ENCODE results near the gene TDRD3. TPM values are rescaled to one million over a fixed set of nuclear protein-coding genes. Genes with fewer than 3 reads are reported as not detected.

The TDRD3 gene
- polyA plus RNA-seq, 1 experiment: 3.9 TPM

- H3K27me3 ChIP-seq (ENCODE audit: control insufficient read depth, insufficient read depth, low read length): no peaks in the 10 kb centered on the region
- H3K4me3 ChIP-seq (ENCODE audit: low read depth, low read length): no peak overlapping the region
- TF ChIP-seq CTCF (IDR thresholded peaks at IDR 0.05; ENCODE audit: insufficient read depth, low read depth, low read length): peak; percentile 81
- peak; percentile 11 for DNase-seq (ENCODE audit: low read depth)
- CTCF ChIA-PET: interaction anchor here (0.6 to 2.9 kb wide), 13 partner anchors 8 to 1098 kb away, joined by 3 to 16 read pairs (median 4); no protein-coding TSS in a partner anchor
- no peaks in the 10 kb centered on the region for H3K36me3 ChIP-seq (ENCODE audit: control insufficient read depth, insufficient read depth, low read length)
- POLR2A ChIA-PET: no interaction called here
Measured at GRCh38 chr13:60448907-60449510, 52.0 kb downstream of the TDRD3 start.

GRCh38 chr13:60453490-60453889, 56.5 kb downstream of the TDRD3 start:
- DNase-seq (ENCODE audit: low read depth): no peak
- CTCF ChIA-PET: no interaction called here

GRCh38 chr13:60454425-60454824, 57.4 kb downstream of the TDRD3 start:
- CTCF ChIA-PET: interaction anchor here (0.6 kb wide), 1 partner anchor 162 kb away, joined by 4 read pairs; no protein-coding TSS in a partner anchor
- Histone ChIP-seq H3K27me3 (ENCODE audit: control insufficient read depth, insufficient read depth, low read length) (no peaks in the 10 kb centered on the region), H3K4me3 (ENCODE audit: low read depth, low read length) (no peak overlapping the region), H3K36me3 (ENCODE audit: control insufficient read depth, insufficient read depth, low read length) (no peaks in the 10 kb centered on the region)
- TF ChIP-seq CTCF (IDR thresholded peaks at IDR 0.05; ENCODE audit: insufficient read depth, low read depth, low read length): no peak
- no peak for DNase-seq (ENCODE audit: low read depth)
- POLR2A ChIA-PET: no interaction called here

More at GRCh38 chr13:60453490-60453889, 56.5 kb downstream of the TDRD3 start:
- no peaks in the 10 kb centered on the region for H3K27me3 ChIP-seq (ENCODE audit: control insufficient read depth, insufficient read depth, low read length)
- H3K4me3 ChIP-seq (ENCODE audit: low read depth, low read length): no peak overlapping the region
- no peaks in the 10 kb centered on the region for H3K36me3 ChIP-seq (ENCODE audit: control insufficient read depth, insufficient read depth, low read length)
- TF ChIP-seq CTCF (IDR thresholded peaks at IDR 0.05; ENCODE audit: insufficient read depth, low read depth, low read length): no peak
- POLR2A ChIA-PET: no interaction called here

- no peak overlapping the region for H3K4me3 ChIP-seq (ENCODE audit: low read depth, low read length)
- TF ChIP-seq CTCF (IDR thresholded peaks at IDR 0.05; ENCODE audit: insufficient read depth, low read depth, low read length): no peak
- CTCF ChIA-PET: no interaction called here
- no peaks in the 10 kb centered on the region for H3K36me3 ChIP-seq (ENCODE audit: control insufficient read depth, insufficient read depth, low read length)
- POLR2A ChIA-PET: no interaction called here
- no peak for DNase-seq (ENCODE audit: low read depth)
- no peaks in the 10 kb centered on the region for H3K27me3 ChIP-seq (ENCODE audit: control insufficient read depth, insufficient read depth, low read length)
Measured at GRCh38 chr13:60463787-60464186, 66.8 kb downstream of the TDRD3 start.

- Histone ChIP-seq H3K27me3 (ENCODE audit: control insufficient read depth, insufficient read depth, low read length) (no peaks in the 10 kb centered on the region), H3K4me3 (ENCODE audit: low read depth, low read length) (no peak overlapping the region), H3K36me3 (ENCODE audit: control insufficient read depth, insufficient read depth, low read length) (no peaks in the 10 kb centered on the region)
- no peak for TF ChIP-seq CTCF (IDR thresholded peaks at IDR 0.05; ENCODE audit: insufficient read depth, low read depth, low read length)
- POLR2A ChIA-PET: no interaction called here
- CTCF ChIA-PET: interaction anchor here (0.6 to 1.4 kb wide), 3 partner anchors 16 to 180 kb away, joined by 3 read pairs; no protein-coding TSS in a partner anchor
- DNase-seq (ENCODE audit: low read depth): no peak
Measured at GRCh38 chr13:60467098-60467497, 70.1 kb downstream of the TDRD3 start.

Data from BJ (cell line).